GM12891 (cell line): ENCODE data around the gene CES2.

Source experiments
- PAX5 ChIP-seq: IDR thresholded peaks from 2 replicates; pipeline ENCODE4 v1.6.1; 2011; ENCODE audit warnings: low read length, moderate library complexity, mild to moderate bottlenecking; ENCODE audit not compliant: insufficient read depth, severe bottlenecking
- POLR2A ChIP-seq: IDR thresholded peaks from 2 replicates; pipeline ENCODE4 v1.6.1; 2011; ENCODE audit warnings: low read depth, low read length, control low read depth
- POLR2AphosphoS5 ChIP-seq: IDR thresholded peaks from 2 replicates; pipeline ENCODE4 v1.6.1; 2011; ENCODE audit warnings: low read depth, low read length, control low read depth
- SPI1 ChIP-seq: IDR thresholded peaks from 2 replicates; pipeline ENCODE4 v1.6.1; 2011; ENCODE audit warnings: low read depth, low read length, control low read depth
- TAF1 ChIP-seq: IDR thresholded peaks from 2 replicates; pipeline ENCODE4 v1.6.1; 2011; ENCODE audit warnings: low read depth, low read length, control low read depth

DNA sequence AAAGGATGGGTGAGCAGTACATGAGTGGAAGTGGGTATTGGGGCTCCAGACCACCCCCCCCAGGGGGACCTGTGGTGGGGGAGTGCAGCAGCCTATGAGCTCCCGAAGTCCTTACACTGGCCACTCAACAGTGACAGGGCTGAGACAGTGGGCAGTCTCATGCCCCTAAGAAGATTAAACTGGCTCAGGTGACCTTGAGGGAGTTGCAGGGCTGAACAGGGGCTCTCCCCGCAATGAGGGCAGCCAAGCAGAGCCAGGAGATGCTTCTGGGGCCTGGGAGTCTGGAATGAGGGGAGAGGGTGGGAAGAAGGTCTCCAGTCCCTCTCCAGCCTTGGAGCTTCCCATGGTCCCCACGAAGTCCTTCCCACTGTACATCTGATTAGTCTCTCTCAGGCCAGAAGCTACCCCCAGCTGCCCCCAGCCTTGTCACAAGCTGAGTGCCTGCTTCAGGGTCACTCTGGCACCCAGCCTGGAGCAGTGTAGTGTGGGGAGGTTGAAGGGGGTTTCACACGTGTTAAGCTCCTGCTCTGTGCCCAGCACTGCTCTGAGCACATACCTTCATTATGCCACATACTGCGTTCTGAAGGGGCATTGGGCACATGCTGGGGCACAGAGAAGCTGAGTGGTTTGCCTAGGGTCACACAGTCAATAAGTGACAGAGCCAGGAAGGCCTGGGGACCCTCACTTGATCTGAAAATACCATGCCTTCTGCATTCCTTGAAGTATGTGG, 15.6 kb upstream of the CES2 start:
- no peak for TF ChIP-seq POLR2A
- no peak for TF ChIP-seq TAF1
- TF ChIP-seq POLR2AphosphoS5, result no peak
- no peak for TF ChIP-seq SPI1
- no peak for TF ChIP-seq PAX5
